Heart left ventricle (tissue), 13 donors: ENCODE results near the gene TRIM66.

Experiments used
- CTCF ChIP-seq, 12 donors: fragments of 200-600 bp; sonication (generic) in 4 of 12; IDR thresholded peaks; one replicate each; pipeline versions ENCODE4 v1.5.0 to v1.8.0; 2018 to 2022; ENCODE audit warnings: antibody characterized with exemption in 12 of 12, mild to moderate bottlenecking in 5 of 12
- POLR2A ChIP-seq, 2 donors: fragments of 450-650 bp; IDR thresholded peaks; one replicate each; pipeline ENCODE4 v1.6.1; 2017; ENCODE audit warnings: antibody characterized with exemption in 2 of 2, mild to moderate bottlenecking in 2 of 2, moderate library complexity in 2 of 2
- donor health status: ischemic (EF 13 %, LVEDD 7.1; RV severe dilation, severe dysfunction).
- donor health status: DM: no; HTN: yes; CAD: no.
- donor health status: DM: no; HTN: no; CAD: no.
- donor health status: ischemic (EF 25% LVEDD 6.9; RV normal size, moderate dysfunction).
- donor health status: ischemic (EF 25% LVEDD 5.7; RV mildly dilated, moderate dysfunction).
- donor health status: ischemic (EF 35%, LVEDD 5.7; RV mildly dilated, moderate dysfunction).
- donor health status: nonischemic (EF 11% LVEDD 7.7; RV severe dilation, severe dysfunction).
- donor health status: DM: yes; HTN: yes; CAD: no.
- donor health status: PGD.
- donor health status: ischemic (EF 29% LVEDD 5.4; RV normal size, mild dysfunction).
- donor health status: nonischemic (EF 23%, LVEDD 6.1; RV moderate dilation, normal function).

- no peak for TF ChIP-seq POLR2A (IDR thresholded peaks at IDR 0.05)
- no peak for TF ChIP-seq CTCF (IDR thresholded peaks at IDR 0.05)
Measured at GRCh38 chr11:8721609-8722500, 39.4 kb upstream of the TRIM66 start.
